Effector memory CD4-positive, alpha-beta T cell (primary cell): ENCODE data around the gene CDC20B.
"Not testable (repeated sequence)": the region's sequence is repeated elsewhere in the genome, so short reads cannot be mapped to it uniquely, and the experiment has no call there.

ENCODE experiments used
- DNase-seq, 3 donors: peaks; one replicate each; pipeline ENCODE4 v3.0.0-alpha.2; 2020
- H3K27ac ChIP-seq: 2 replicates; pipeline ENCODE4 v1.7.0; 2013; ENCODE audit warnings: mild to moderate bottlenecking, low read length, moderate library complexity; ENCODE audit not compliant: insufficient read depth, poor library complexity, severe bottlenecking
- H3K27me3 ChIP-seq: replicated peaks from 2 replicates; pipeline ENCODE4 v1.7.0; 2013; ENCODE audit warnings: mild to moderate bottlenecking, low read length; ENCODE audit not compliant: insufficient read depth, control insufficient read depth, poor library complexity, severe bottlenecking
- H3K36me3 ChIP-seq: 2 replicates; pipeline ENCODE4 v1.7.0; 2013; ENCODE audit warnings: mild to moderate bottlenecking, low read length, moderate library complexity; ENCODE audit not compliant: control insufficient read depth, insufficient read depth
- H3K4me1 ChIP-seq: 2 replicates; pipeline ENCODE4 v1.7.0; 2013; ENCODE audit warnings: low read length, mild to moderate bottlenecking; ENCODE audit not compliant: control insufficient read depth, insufficient read depth, poor library complexity, severe bottlenecking
- H3K4me3 ChIP-seq: 2 replicates; pipeline ENCODE4 v1.7.0; 2013; ENCODE audit warnings: low read length, low read depth, mild to moderate bottlenecking; ENCODE audit not compliant: insufficient read depth, poor library complexity, severe bottlenecking
- H3K9me3 ChIP-seq: 2 replicates; pipeline ENCODE4 v1.7.0; 2013; ENCODE audit warnings: mild to moderate bottlenecking, low read length, moderate library complexity; ENCODE audit not compliant: control insufficient read depth

Gene CDC20B

GRCh38 chr5:55104946-55105701 lies 67.9 kb downstream of the CDC20B start:
- Histone ChIP-seq H3K27ac (no peak overlapping the region), H3K9me3 (no peaks in the 10 kb centered on the region), H3K27me3 (no peaks in the 10 kb centered on the region), H3K4me3 (peak overlapping the region; percentile 7), H3K36me3 (peaks cover 3% of the 10 kb centered on the region), H3K4me1 (peaks cover 27% of the 10 kb centered on the region)
- DNase-seq, result no peak

GRCh38 chr5:55104036-55104772 lies 68.8 kb downstream of the CDC20B start:
- Histone ChIP-seq H3K9me3 (no peaks in the 10 kb centered on the region), H3K27ac (no peak overlapping the region), H3K4me1 (peaks cover 27% of the 10 kb centered on the region), H3K36me3 (peaks cover 3% of the 10 kb centered on the region), H3K27me3 (no peaks in the 10 kb centered on the region), H3K4me3 (peak overlapping the region; percentile 31)
- no peak for DNase-seq

GRCh38 chr5:55102348-55102747 lies 70.6 kb downstream of the CDC20B start, which contains the start of gene GZMA:
Gene GZMA (plus strand): TSS chr5:55102646. CDS start chr5:55102683, 37 bp downstream.
- H3K4me3 ChIP-seq, result peak within 1 kb of the TSS; percentile 43
- no peaks in the 10 kb centered on the region for H3K27me3 ChIP-seq
- peaks cover 29% of the 10 kb centered on the region for H3K4me1 ChIP-seq
- no peaks in the 10 kb centered on the region for H3K9me3 ChIP-seq
- peak within 1 kb of the TSS; percentile 45 for H3K27ac ChIP-seq
- peak in 2 of 3 donors; percentile 20 to 24 for DNase-seq
- H3K36me3 ChIP-seq, result peaks cover 3% of the 10 kb centered on the region

GRCh38 chr5:55101556-55102276 lies 71.3 kb downstream of the CDC20B start:
- no peak for DNase-seq
- H3K4me1 ChIP-seq, result peaks cover 36% of the 10 kb centered on the region

GRCh38 chr5:55101148-55101547 lies 71.8 kb downstream of the CDC20B start:
- not testable (repeated sequence) for H3K4me3 ChIP-seq, DNase-seq, H3K9me3 ChIP-seq, H3K36me3 ChIP-seq, H3K27ac ChIP-seq, H3K27me3 ChIP-seq
- peaks cover 41% of the 10 kb centered on the region for H3K4me1 ChIP-seq

More at GRCh38 chr5:55101556-55102276, 71.3 kb downstream of the CDC20B start:
- Histone ChIP-seq H3K9me3 (no peaks in the 10 kb centered on the region), H3K27ac (peak overlapping the region; percentile 45), H3K4me3 (peak overlapping the region; percentile 43), H3K36me3 (no peaks in the 10 kb centered on the region), H3K27me3 (no peaks in the 10 kb centered on the region)

- DNase-seq, result peak in 1 of 3 donors; percentile 9
- Histone ChIP-seq H3K36me3 (no peaks in the 10 kb centered on the region), H3K27me3 (no peaks in the 10 kb centered on the region), H3K4me1 (peaks cover 29% of the 10 kb centered on the region), H3K9me3 (no peaks in the 10 kb centered on the region), H3K27ac (peak overlapping the region; percentile 59), H3K4me3 (no peak overlapping the region)
Observed at GRCh38 chr5:55096861-55097260, 76.1 kb downstream of the CDC20B start.

- no peaks in the 10 kb centered on the region for H3K9me3 ChIP-seq
- peaks cover 26% of the 10 kb centered on the region for H3K4me1 ChIP-seq
- DNase-seq, result no peak
- peak overlapping the region; percentile 59 for H3K27ac ChIP-seq
- no peak overlapping the region for H3K4me3 ChIP-seq
- no peaks in the 10 kb centered on the region for H3K27me3 ChIP-seq
- H3K36me3 ChIP-seq, result no peaks in the 10 kb centered on the region
Observed at GRCh38 chr5:55096182-55096581, 76.8 kb downstream of the CDC20B start.

GRCh38 chr5:55091011-55091410 lies 82.0 kb downstream of the CDC20B start:
- not testable (repeated sequence) for H3K27me3 ChIP-seq, H3K27ac ChIP-seq, DNase-seq, H3K9me3 ChIP-seq, H3K36me3 ChIP-seq, H3K4me3 ChIP-seq
- H3K4me1 ChIP-seq, result peaks cover 10% of the 10 kb centered on the region

GRCh38 chr5:55089301-55089700 lies 83.7 kb downstream of the CDC20B start:
- H3K4me1 ChIP-seq, H3K9me3 ChIP-seq, H3K27me3 ChIP-seq, H3K27ac ChIP-seq, DNase-seq, H3K36me3 ChIP-seq, H3K4me3 ChIP-seq: not testable (repeated sequence)
